Right atrium auricular region (tissue), 2 donors: ENCODE measurements around the gene EPGN. TPM values are rescaled to one million over a fixed set of nuclear protein-coding genes. Genes with fewer than 3 reads are reported as not detected.
"Not testable (repeated sequence)": the region's sequence is repeated elsewhere in the genome, so short reads cannot be mapped to it uniquely, and the experiment has no call there.

Experiments used
- DNase-seq: peaks from one replicate; pipeline ENCODE4 v3.0.0-alpha.2; 2019; ENCODE audit warnings: low spot score
- H3K27ac ChIP-seq, 2 donors: fragments of 200-600 bp; sonication (generic); 1 replicate in 1 of 2; 2 replicates in 1 of 2; pipeline ENCODE4 v1.5.1; 2016 to 2019
- H3K27me3 ChIP-seq, 2 donors: fragments of 200-600 bp; sonication (generic); one replicate each; pipeline versions ENCODE4 v1.5.1 to v1.6.0; 2017 to 2019
- H3K36me3 ChIP-seq: fragments of 200-600 bp; sonication (generic); one replicate; pipeline ENCODE4 v1.5.1; 2016
- H3K4me1 ChIP-seq, 2 donors: fragments of 200-600 bp; sonication (generic); one replicate each; pipeline versions ENCODE4 v1.5.1 to v1.6.0; 2017 to 2019
- H3K4me3 ChIP-seq, 2 donors: fragments of 200-600 bp; sonication (generic); 1 replicate in 1 of 2; 2 replicates in 1 of 2; pipeline ENCODE4 v1.5.1; 2017 to 2019; ENCODE audit warnings: mild to moderate bottlenecking in 1 of 2, moderate library complexity in 1 of 2
- H3K9me3 ChIP-seq, 2 donors: fragments of 200-600 bp; sonication (generic); one replicate each; pipeline ENCODE4 v1.5.1; 2019
- CTCF ChIP-seq, 2 donors: fragments of 200-600 bp; sonication (generic); IDR thresholded peaks; one replicate each; pipeline ENCODE4 v1.5.1; 2019; ENCODE audit warnings: antibody characterized with exemption in 2 of 2
- total RNA-seq, 2 donors: library from RNA; depleted of rRNA; stranded (reverse); fragments of >200 nt; gene quantifications; one replicate each; pipeline ENCODE4 v1.1.0, GENCODE V29; 2016

The EPGN gene
- total RNA-seq, 2 donors from 2014 or later, result 1.8 to 3.8 TPM

- Histone ChIP-seq H3K4me3 (no peak overlapping the region), H3K36me3 (no peaks in the 10 kb centered on the region), H3K4me1 (no peaks in the 10 kb centered on the region), H3K9me3 (no peaks in the 10 kb centered on the region), H3K27me3 (no peaks in the 10 kb centered on the region), H3K27ac (no peak overlapping the region)
- DNase-seq, result no peak
- no peak for TF ChIP-seq CTCF (IDR thresholded peaks at IDR 0.05)
These were observed 23.7 kb downstream of the EPGN start for GRCh38 chr4:74331944-74332343.

- Histone ChIP-seq H3K4me1 (no peaks in the 10 kb centered on the region), H3K27ac (no peak overlapping the region), H3K9me3 (no peaks in the 10 kb centered on the region), H3K4me3 (no peak overlapping the region), H3K27me3 (no peaks in the 10 kb centered on the region), H3K36me3 (no peaks in the 10 kb centered on the region)
- no peak for DNase-seq
- TF ChIP-seq CTCF (IDR thresholded peaks at IDR 0.05), result no peak
These were observed 26.4 kb downstream of the EPGN start for GRCh38 chr4:74334636-74335035.

GRCh38 chr4:74335341-74336021 is 27.2 kb downstream of the EPGN start:
- H3K27ac ChIP-seq, result no peak overlapping the region
- DNase-seq, result no peak
- H3K36me3 ChIP-seq, result no peaks in the 10 kb centered on the region
- H3K4me1 ChIP-seq, result no peaks in the 10 kb centered on the region
- H3K4me3 ChIP-seq, result no peak overlapping the region
- no peak for TF ChIP-seq CTCF (IDR thresholded peaks at IDR 0.05)
- H3K27me3 ChIP-seq, result no peaks in the 10 kb centered on the region
- H3K9me3 ChIP-seq, result no peaks in the 10 kb centered on the region

GRCh38 chr4:74338792-74339333 is 30.6 kb downstream of the EPGN start:
- no peak for DNase-seq
- Histone ChIP-seq H3K4me3 (no peak overlapping the region), H3K36me3 (no peaks in the 10 kb centered on the region), H3K9me3 (peaks cover 0 to 2% of the 10 kb centered on the region in 2 donors), H3K27me3 (no peaks in the 10 kb centered on the region), H3K27ac (no peak overlapping the region), H3K4me1 (no peaks in the 10 kb centered on the region)
- TF ChIP-seq CTCF (IDR thresholded peaks at IDR 0.05), result no peak

- Histone ChIP-seq H3K36me3 (no peaks in the 10 kb centered on the region), H3K27ac (no peak overlapping the region), H3K9me3 (peaks cover 0 to 9% of the 10 kb centered on the region in 2 donors), H3K27me3 (no peaks in the 10 kb centered on the region), H3K4me3 (no peak overlapping the region), H3K4me1 (no peaks in the 10 kb centered on the region)
- no peak for TF ChIP-seq CTCF (IDR thresholded peaks at IDR 0.05)
- DNase-seq, result no peak
These were observed 31.2 kb downstream of the EPGN start for GRCh38 chr4:74339501-74339900.

GRCh38 chr4:74340421-74340820 is 32.2 kb downstream of the EPGN start:
- DNase-seq, H3K36me3 ChIP-seq, H3K27me3 ChIP-seq, H3K27ac ChIP-seq, H3K4me1 ChIP-seq, H3K4me3 ChIP-seq: not testable (repeated sequence)
- peaks cover 0 to 11% of the 10 kb centered on the region in 2 donors for H3K9me3 ChIP-seq
